Nephron progenitor cell (in vitro differentiated cells): ENCODE data around the gene RANBP9.

Experiments
- DNase-seq: peaks from one replicate; pipeline ENCODE4 v3.0.0; 2021
- H3K27ac Mint-ChIP-seq: 2 replicates; pipeline ENCODE4 v1.8.0; 2021; ENCODE audit warnings: mild to moderate bottlenecking, moderate library complexity, mixed read lengths
- H3K27me3 Mint-ChIP-seq: 2 replicates; pipeline ENCODE4 v1.8.0; 2021; ENCODE audit warnings: mild to moderate bottlenecking, low read depth, mixed read lengths; ENCODE audit not compliant: poor library complexity
- H3K36me3 Mint-ChIP-seq: 2 replicates; pipeline ENCODE4 v1.8.0; 2021; ENCODE audit warnings: low read depth, mixed read lengths
- H3K4me1 Mint-ChIP-seq: 2 replicates; pipeline ENCODE4 v1.8.0; 2021; ENCODE audit warnings: mixed read lengths
- H3K4me3 Mint-ChIP-seq: 2 replicates; pipeline ENCODE4 v1.8.0; 2021; ENCODE audit warnings: mild to moderate bottlenecking, moderate library complexity, mixed read lengths
- H3K9me3 Mint-ChIP-seq: 2 replicates; pipeline ENCODE4 v1.8.0; 2021; ENCODE audit warnings: mild to moderate bottlenecking, moderate library complexity, mixed read lengths
- TF ChIP-seq, protein P1 (sequence below): fragments of 200-600 bp; sonication (generic); IDR thresholded peaks from 2 replicates; pipeline ENCODE4 v1.5.0; 2021; ENCODE audit warnings: antibody characterized with exemption

RANBP9 gene

GRCh38 chr6:13575377-13575775, 136.3 kb downstream of the RANBP9 start:
- H3K27ac Mint-ChIP-seq = peak overlapping the region; percentile 100
- H3K27me3 Mint-ChIP-seq = peaks cover 8% of the 10 kb centered on the region
- peaks cover 24% of the 10 kb centered on the region for H3K9me3 Mint-ChIP-seq
- peaks cover 35% of the 10 kb centered on the region for H3K4me1 Mint-ChIP-seq
- H3K4me3 Mint-ChIP-seq = peak overlapping the region; percentile 93
- peaks cover 30% of the 10 kb centered on the region for H3K36me3 Mint-ChIP-seq
- TF ChIP-seq, protein P1, sequence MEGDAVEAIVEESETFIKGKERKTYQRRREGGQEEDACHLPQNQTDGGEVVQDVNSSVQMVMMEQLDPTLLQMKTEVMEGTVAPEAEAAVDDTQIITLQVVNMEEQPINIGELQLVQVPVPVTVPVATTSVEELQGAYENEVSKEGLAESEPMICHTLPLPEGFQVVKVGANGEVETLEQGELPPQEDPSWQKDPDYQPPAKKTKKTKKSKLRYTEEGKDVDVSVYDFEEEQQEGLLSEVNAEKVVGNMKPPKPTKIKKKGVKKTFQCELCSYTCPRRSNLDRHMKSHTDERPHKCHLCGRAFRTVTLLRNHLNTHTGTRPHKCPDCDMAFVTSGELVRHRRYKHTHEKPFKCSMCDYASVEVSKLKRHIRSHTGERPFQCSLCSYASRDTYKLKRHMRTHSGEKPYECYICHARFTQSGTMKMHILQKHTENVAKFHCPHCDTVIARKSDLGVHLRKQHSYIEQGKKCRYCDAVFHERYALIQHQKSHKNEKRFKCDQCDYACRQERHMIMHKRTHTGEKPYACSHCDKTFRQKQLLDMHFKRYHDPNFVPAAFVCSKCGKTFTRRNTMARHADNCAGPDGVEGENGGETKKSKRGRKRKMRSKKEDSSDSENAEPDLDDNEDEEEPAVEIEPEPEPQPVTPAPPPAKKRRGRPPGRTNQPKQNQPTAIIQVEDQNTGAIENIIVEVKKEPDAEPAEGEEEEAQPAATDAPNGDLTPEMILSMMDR = peak; percentile 89
- no peak for DNase-seq

DNA sequence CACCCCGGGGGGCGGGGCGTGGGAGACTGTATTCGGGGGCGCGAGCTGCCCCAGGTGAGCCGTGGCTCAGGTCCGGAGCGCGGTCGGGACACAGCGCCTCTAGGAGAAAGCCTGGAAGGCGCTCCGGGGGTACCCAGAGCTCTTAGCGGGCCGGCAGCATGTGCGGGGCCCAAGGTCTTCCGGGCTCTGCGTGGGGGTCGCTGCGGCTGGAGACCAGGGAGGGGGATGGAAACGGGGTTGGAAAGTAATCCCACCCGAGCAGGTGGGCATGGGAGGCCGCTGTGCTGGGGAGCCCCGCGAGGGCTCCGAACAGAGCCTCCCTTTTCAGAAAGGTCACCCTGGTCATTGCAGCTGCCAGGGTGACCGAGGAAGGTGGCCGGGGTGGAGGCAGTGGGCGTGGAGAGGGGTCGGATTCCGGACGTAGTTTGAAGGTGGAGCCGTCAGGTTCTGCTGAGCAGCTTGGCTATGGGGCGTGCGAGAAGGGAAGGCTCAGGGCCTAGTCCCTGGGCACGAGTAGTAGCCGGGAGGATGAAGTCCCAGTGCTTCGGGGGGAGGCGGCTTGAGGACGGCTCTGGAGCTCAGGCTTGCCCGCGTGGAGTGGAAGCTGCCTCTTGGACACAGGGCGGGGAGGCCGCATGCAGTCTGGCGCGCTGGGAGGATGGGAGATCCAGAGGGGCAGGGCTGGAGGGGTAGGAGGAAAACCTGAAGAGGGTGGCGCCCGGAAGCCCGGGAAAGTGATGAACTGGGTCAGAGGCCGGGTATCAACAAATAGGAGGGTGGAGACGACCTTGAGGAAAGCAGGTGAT, 136.9 kb downstream of the RANBP9 start, which contains the start of gene SIRT5:
SIRT5 (plus strand) TSS at position 31 of the 806 bp plus-strand sequence. CDS start 9,510 bp downstream, outside the sequence.
- H3K4me3 Mint-ChIP-seq = peak within 1 kb of the TSS; percentile 93
- H3K9me3 Mint-ChIP-seq = peaks cover 24% of the 10 kb centered on the region
- peaks cover 24% of the 10 kb centered on the region for H3K36me3 Mint-ChIP-seq
- H3K27ac Mint-ChIP-seq = peak within 1 kb of the TSS; percentile 100
- TF ChIP-seq, protein P1 = no peak
- peaks cover 8% of the 10 kb centered on the region for H3K27me3 Mint-ChIP-seq
- DNase-seq = peak; percentile 80
- H3K4me1 Mint-ChIP-seq = peaks cover 35% of the 10 kb centered on the region

DNA sequence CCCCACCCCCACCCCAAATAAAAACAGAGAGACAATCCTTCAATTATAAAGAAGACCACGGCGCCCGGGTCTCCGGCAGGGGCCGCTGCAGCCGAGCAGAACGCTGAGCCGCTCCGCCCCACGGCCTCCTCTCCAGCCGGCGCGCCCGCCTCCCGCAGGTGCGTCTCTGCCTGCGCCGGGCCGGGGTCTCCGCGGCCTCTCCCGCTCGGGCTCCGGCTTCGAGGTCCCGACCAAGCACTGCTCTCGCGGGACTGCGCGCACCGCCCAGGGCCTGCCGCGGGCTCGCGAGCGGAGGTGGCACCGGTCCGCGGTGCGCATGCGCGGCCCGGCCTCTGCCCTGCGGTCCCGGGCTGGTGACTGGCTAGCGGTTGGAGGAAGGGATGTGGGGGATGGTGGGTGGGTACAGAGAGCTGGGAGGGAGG, 137.5 kb downstream of the RANBP9 start:
- TF ChIP-seq, protein P1 = peak; percentile 46
- H3K36me3 Mint-ChIP-seq = peaks cover 22% of the 10 kb centered on the region
- peak overlapping the region; percentile 93 for H3K4me3 Mint-ChIP-seq

GRCh38 chr6:13573669-13574110, 137.9 kb downstream of the RANBP9 start:
- Mint-ChIP-seq H3K4me1 (peaks cover 35% of the 10 kb centered on the region), H3K36me3 (peaks cover 22% of the 10 kb centered on the region), H3K4me3 (peak overlapping the region; percentile 93), H3K9me3 (peaks cover 24% of the 10 kb centered on the region), H3K27ac (peak overlapping the region; percentile 92), H3K27me3 (peaks cover 8% of the 10 kb centered on the region)
- TF ChIP-seq, protein P1 = no peak
- DNase-seq = peak; percentile 20

More for the DNA sequence above, 137.5 kb downstream of the RANBP9 start:
- peaks cover 24% of the 10 kb centered on the region for H3K9me3 Mint-ChIP-seq
- peaks cover 8% of the 10 kb centered on the region for H3K27me3 Mint-ChIP-seq
- H3K27ac Mint-ChIP-seq = peak overlapping the region; percentile 100
- peaks cover 35% of the 10 kb centered on the region for H3K4me1 Mint-ChIP-seq
- DNase-seq = peak; percentile 92

- peak overlapping the region; percentile 93 for H3K4me3 Mint-ChIP-seq
- H3K27me3 Mint-ChIP-seq = peaks cover 8% of the 10 kb centered on the region
- peak overlapping the region; percentile 92 for H3K27ac Mint-ChIP-seq
- TF ChIP-seq, protein P1 = no peak
- peaks cover 21% of the 10 kb centered on the region for H3K36me3 Mint-ChIP-seq
- DNase-seq = no peak
- peaks cover 35% of the 10 kb centered on the region for H3K4me1 Mint-ChIP-seq
- H3K9me3 Mint-ChIP-seq = peaks cover 22% of the 10 kb centered on the region
These were observed 138.5 kb downstream of the RANBP9 start for GRCh38 chr6:13572951-13573654.
